CMK (cell line): Measurements from ENCODE around the gene SLC29A2.

Experiments
- DNase-seq: peaks from one replicate; pipeline ENCODE4 v3.0.0-alpha.2; 2010; ENCODE audit warnings: low read depth

The SLC29A2 gene

GRCh38 chr11:66347425-66348276 lies 23.9 kb downstream of the SLC29A2 start, which contains the start of gene B4GAT1:
TSS of gene B4GAT1 (minus strand) at chr11:66347629. CDS start at chr11:66347545, 84 bp downstream.
- DNase-seq: no peak

GRCh38 chr11:66346476-66347424 lies 24.8 kb downstream of the SLC29A2 start:
- DNase-seq: no peak

- DNase-seq: no peak
These were observed 26.3 kb downstream of the SLC29A2 start for GRCh38 chr11:66345316-66345649.

- peak; percentile 91 for DNase-seq
These were observed 26.8 kb downstream of the SLC29A2 start, which contains the start of gene BRMS1 for GRCh38 chr11:66344550-66345315. TSS of gene BRMS1 (minus strand) at chr11:66345104. CDS start at chr11:66342234, 2,870 bp downstream.

- no peak for DNase-seq
These were observed 28.4 kb downstream of the SLC29A2 start for GRCh38 chr11:66343176-66343575.

GRCh38 chr11:66341502-66342126 lies 29.9 kb downstream of the SLC29A2 start:
- no peak for DNase-seq

- DNase-seq: no peak
These were observed 30.7 kb downstream of the SLC29A2 start for GRCh38 chr11:66340596-66341501.

GRCh38 chr11:66339686-66340483 lies 31.7 kb downstream of the SLC29A2 start:
- no peak for DNase-seq

GRCh38 chr11:66339162-66339675 lies 32.3 kb downstream of the SLC29A2 start:
- DNase-seq: no peak

GRCh38 chr11:66338276-66339161 lies 33.0 kb downstream of the SLC29A2 start:
- DNase-seq: no peak

- no peak for DNase-seq
These were observed 34.3 kb downstream of the SLC29A2 start for GRCh38 chr11:66337103-66337899.

GRCh38 chr11:66336234-66337102 lies 35.1 kb downstream of the SLC29A2 start, which contains the start of gene RIN1:
TSS of gene RIN1 (minus strand) at chr11:66336434. CDS start at chr11:66336402, 32 bp downstream.
- no peak for DNase-seq

- no peak for DNase-seq
These were observed 35.9 kb downstream of the SLC29A2 start for GRCh38 chr11:66335531-66336233.

GRCh38 chr11:66334605-66335442 lies 36.7 kb downstream of the SLC29A2 start:
- DNase-seq: no peak
